K562 (cell line): ENCODE data around the gene TEAD4. TPM values are rescaled to one million over a fixed set of nuclear protein-coding genes. Genes with fewer than 3 reads are reported as not detected.

ENCODE experiments used
- ATAC-seq: fragments of 200-7000 bp; cut with Tn5 transposase; 3 replicates; pipeline ENCODE4 v1.9.1; 2020; ENCODE audit warnings: moderate library complexity
- BruUV-seq: library from RNA; stranded (reverse); fragments of 400-500 nt; replicated peaks from 2 replicates; lab custom pipeline; 2021; lab: Mats Ljungman, UMichigan
- CTCF ChIA-PET: fragments of 300-600 bp; formaldehyde crosslinking; extraction: SDS; loops from one replicate; lab custom pipeline; 2021; ENCODE audit warnings: low intra/inter-chr PET ratio; lab: Yijun Ruan, JAX
- POLR2A ChIA-PET: fragments of 300-600, 350-650 bp; sonication (Branson Sonifier 250); formaldehyde crosslinking; extraction: SDS; loops from one replicate; lab custom pipeline; 2021; ENCODE audit warnings: antibody characterized with exemption, inconsistent platforms; lab: Yijun Ruan, JAX
- DNase-seq, 4 experiments: peaks; one replicate each; pipeline versions ENCODE4 v3.0.0 to v3.0.0-alpha.2; 2011 to 2018; ENCODE audit warnings: low spot score in 3 of 4, mixed read lengths in 3 of 4; ENCODE audit errors: extremely low read depth in 1 of 4
- FAIRE-seq: peaks from 2 replicates; lab custom pipeline; 2011; peaks lifted over from hg19 to GRCh38; lab: Jason Lieb, UNC
- H2AFZ ChIP-seq: 2 replicates; pipeline ENCODE4 v1.6.0; 2011; ENCODE audit warnings: low read depth, low read length, control low read depth, inconsistent platforms
- H3K27ac ChIP-seq: fragments of 200-600 bp; 3 replicates; pipeline ENCODE4 v1.8.0; 2011; ENCODE audit warnings: low read depth, mild to moderate bottlenecking, control low read depth, inconsistent platforms, low read length, moderate library complexity, mixed read lengths; ENCODE audit errors: extremely low read depth
- H3K27me3 ChIP-seq, 2 experiments: fragments of 300-600 bp in 1 of 2; 2 replicates in 1 of 2; 3 replicates in 1 of 2; pipeline versions ENCODE4 v1.6.0 to v1.8.0; 2011; ENCODE audit warnings: inconsistent platforms in 2 of 2, low read length in 2 of 2, mild to moderate bottlenecking in 1 of 2, mixed read lengths in 1 of 2, moderate library complexity in 1 of 2; ENCODE audit not compliant: control insufficient read depth in 2 of 2, insufficient read depth in 2 of 2
- H3K36me3 ChIP-seq: fragments of 300-600 bp; 3 replicates; pipeline ENCODE4 v1.8.0; 2011; ENCODE audit warnings: mild to moderate bottlenecking, low read length, inconsistent platforms; ENCODE audit not compliant: control insufficient read depth, insufficient read depth
- H3K4me1 ChIP-seq, 2 experiments: fragments of 200-600 bp in 1 of 2; replicated peaks in 1 of 2; 2 replicates in 1 of 2; 3 replicates in 1 of 2; pipeline versions ENCODE4 v1.5.1 to v1.8.0; 2011; ENCODE audit warnings: inconsistent platforms in 2 of 2, low read length in 2 of 2, mild to moderate bottlenecking in 1 of 2, mixed read lengths in 1 of 2, moderate library complexity in 1 of 2; ENCODE audit not compliant: control insufficient read depth in 2 of 2, insufficient read depth in 2 of 2
- H3K4me2 ChIP-seq: 2 replicates; pipeline ENCODE4 v1.6.1; 2011; ENCODE audit warnings: low read length, control low read depth, inconsistent platforms, mixed read lengths; ENCODE audit not compliant: insufficient read depth
- H3K4me3 ChIP-seq: fragments of 200-600 bp; sonication (generic), shearing (Covaris generic); 2 replicates; pipeline ENCODE4 v1.5.1; 2016; ENCODE audit warnings: control low read depth, inconsistent platforms
- H3K79me2 ChIP-seq: fragments of 200-600 bp; 3 replicates; pipeline ENCODE4 v1.8.0; 2011; ENCODE audit warnings: low read length, inconsistent platforms; ENCODE audit not compliant: control insufficient read depth, insufficient read depth
- H3K9ac ChIP-seq, 2 experiments: 2 replicates each; pipeline versions ENCODE4 v1.6.0 to v1.6.1; 2011; ENCODE audit warnings: low read depth in 2 of 2, low read length in 2 of 2, control low read depth in 1 of 2, inconsistent platforms in 1 of 2, mild to moderate bottlenecking in 1 of 2, mixed read lengths in 1 of 2; ENCODE audit not compliant: insufficient read depth in 1 of 2
- H3K9me1 ChIP-seq: one replicate; pipeline ENCODE4 v1.6.0; 2011; ENCODE audit warnings: inconsistent platforms, mild to moderate bottlenecking, low read length, moderate library complexity; ENCODE audit not compliant: control insufficient read depth, insufficient read depth
- H3K9me3 ChIP-seq: replicated peaks from 2 replicates; pipeline ENCODE4 v1.5.1; 2011; ENCODE audit warnings: low read depth, low read length, inconsistent platforms; ENCODE audit not compliant: control insufficient read depth, insufficient read depth
- H4K20me1 ChIP-seq: replicated peaks from 2 replicates; pipeline ENCODE4 v1.6.1; 2011; ENCODE audit warnings: low read length, inconsistent platforms, mixed read lengths; ENCODE audit not compliant: control insufficient read depth, insufficient read depth
- ATF3 ChIP-seq, 2 experiments: fragments of 450-650 bp in 1 of 2; sonication (generic) in 1 of 2; formaldehyde crosslinking in 1 of 2; IDR thresholded peaks in 1 of 2; conservative IDR thresholded peaks in 1 of 2; 2 replicates each; pipeline versions ENCODE4 v1.6.1 to v1.8.1; 2016 to 2023; ENCODE audit warnings: mild to moderate bottlenecking in 2 of 2, moderate library complexity in 2 of 2, inconsistent platforms in 1 of 2, missing genetic modification reagents in 1 of 2
- CREB1 ChIP-seq, 2 experiments: sonication (generic) in 1 of 2; formaldehyde crosslinking in 1 of 2; IDR thresholded peaks; 2 replicates each; pipeline versions ENCODE4 v1.6.1 to v1.8.0; 2012 to 2022; ENCODE audit warnings: inconsistent platforms in 1 of 2, mild to moderate bottlenecking in 1 of 2, missing genetic modification reagents in 1 of 2, moderate library complexity in 1 of 2
- DEAF1 ChIP-seq: fragments of 450-650 bp; formaldehyde crosslinking; IDR thresholded peaks from 2 replicates; pipeline ENCODE4 v1.4.0; 2020; ENCODE audit warnings: mild to moderate bottlenecking, moderate library complexity
- MAFG ChIP-seq: fragments of 450-650 bp; conservative IDR thresholded peaks from 2 replicates; pipeline ENCODE4 v1.6.1; 2016; ENCODE audit warnings: missing genetic modification characterization, missing compliant biosample characterization
- MBD2 ChIP-seq: sonication (generic); IDR thresholded peaks from 2 replicates; pipeline ENCODE4 v1.6.1; 2016; ENCODE audit warnings: low read depth, borderline replicate concordance
- MEF2D ChIP-seq: conservative IDR thresholded peaks from 2 replicates; pipeline ENCODE4 v1.6.1; 2016; ENCODE audit warnings: low read depth, missing genetic modification characterization, missing compliant biosample characterization
- RAD21 ChIP-seq, 2 experiments: fragments of 250-450 bp in 1 of 2; fragments of 450-650 bp in 1 of 2; sonication (Bioruptor Pico) in 1 of 2; formaldehyde crosslinking in 1 of 2; IDR thresholded peaks in 1 of 2; conservative IDR thresholded peaks in 1 of 2; 2 replicates each; pipeline versions ENCODE4 v1.4.0 to v1.8.0; 2020 to 2022; ENCODE audit warnings: mild to moderate bottlenecking in 2 of 2, moderate library complexity in 1 of 2
- RB1 ChIP-seq: fragments of 450-650 bp; IDR thresholded peaks from 2 replicates; pipeline ENCODE4 v1.6.1; 2017; ENCODE audit warnings: low read depth, mild to moderate bottlenecking
- RBM34 ChIP-seq: fragments of 200-400 bp; formaldehyde crosslinking; IDR thresholded peaks from 2 replicates; pipeline ENCODE4 v1.6.1; 2018; ENCODE audit warnings: low read length, borderline replicate concordance; ENCODE audit not compliant: insufficient read depth
- SMC3 ChIP-seq: conservative IDR thresholded peaks from 2 replicates; pipeline ENCODE4 v1.6.1; 2011; ENCODE audit warnings: low read depth, low read length, improper control_type of control experiment; ENCODE audit not compliant: insufficient read depth
- WHSC1 ChIP-seq: IDR thresholded peaks from one replicate; pipeline ENCODE4 v1.6.1; 2012; ENCODE audit warnings: low read length, control low read depth, inconsistent platforms
- XRCC5 ChIP-seq: fragments of 200-400 bp; formaldehyde crosslinking; IDR thresholded peaks from 2 replicates; pipeline ENCODE4 v1.6.1; 2017; ENCODE audit warnings: low read depth, mild to moderate bottlenecking, low read length
- YY1 ChIP-seq, 3 experiments: IDR thresholded peaks; 2 replicates each; pipeline ENCODE4 v1.6.1; 2011; ENCODE audit warnings: low read length in 2 of 3, mild to moderate bottlenecking in 2 of 3, moderate library complexity in 2 of 3, borderline replicate concordance in 1 of 3, control low read depth in 1 of 3, low read depth in 1 of 3; ENCODE audit not compliant: insufficient read depth in 3 of 3, insufficient replicate concordance in 2 of 3, control insufficient read depth in 1 of 3, insufficient read length in 1 of 3; ENCODE audit errors: extremely low read depth in 1 of 3
- ZC3H8 ChIP-seq: fragments of 450-650 bp; IDR thresholded peaks from 2 replicates; pipeline ENCODE4 v1.6.1; 2017
- WGBS: fragments of 100-300 bp; shearing (Covaris generic); methylation state at CpG from one replicate; pipeline ENCODE4 v1.1.6; 2016; ENCODE audit warnings: low coverage, mixed read lengths; ENCODE audit not compliant: insufficient coverage; ENCODE audit errors: missing lambda C conversion rate; 5-methylcytosine and 5-hydroxymethylcytosine counted together
- in situ Hi-C: fragments of 300-500 bp; cut with MboI; formaldehyde crosslinking; loops from 4 replicates; pipeline ENCODE4 v1.15.0; 2018; ENCODE audit warnings: inconsistent platforms, mixed read lengths
- intact Hi-C: fragments of 100-400 bp; cut with micrococcal nuclease; formaldehyde crosslinking; loops from 2 replicates; pipeline ENCODE4 v1.14.2; 2022
- polyA plus RNA-seq, 8 experiments: library from polyadenylated mRNA; depleted of rRNA in 4 of 8; stranded (reverse) in 5 of 8; unstranded in 3 of 8; fragments of >200 nt; fragmentation: Nextera tagmentation in 2 of 8; fragmentation: Illumina TruSeq in 1 of 8; extraction: Ambion mirVana in 2 of 8; extraction: Trizol in 1 of 8; gene quantifications; 2 replicates each; pipeline versions ENCODE4 v1.2.1 to v1.2.3, GENCODE V29; 2011 to 2014; ENCODE audit warnings: inconsistent platforms in 1 of 8, missing spikeins in 1 of 8
- total RNA-seq, 7 experiments: library from RNA; depleted of rRNA in 6 of 7; stranded (reverse); fragments of >200 nt in 6 of 7; fragmentation: Illumina TruSeq in 2 of 7; extraction: Trizol in 2 of 7; gene quantifications; 2 replicates each; pipeline versions ENCODE4 v1.2.1 to v1.2.3, GENCODE V29; 2011 to 2021; ENCODE audit warnings: low replicate concordance in 1 of 7

Gene TEAD4
- total and polyA plus RNA-seq, 9 of the 15 experiments (the other 6 are each of a cell fraction or from before 2014, with no cell fraction given) = 0.82 to 40.0 (median 17.0) TPM

- no peak overlapping the region for H3K9ac ChIP-seq
- ChIA-PET CTCF (no interaction called here), POLR2A (interaction anchor here (0.7 to 1.1 kb wide), 3 partner anchors 13 to 93 kb away, joined by 3 read pairs; no protein-coding TSS in a partner anchor)
- no peaks in the 10 kb centered on the region for H3K36me3 ChIP-seq
- H3K27ac ChIP-seq = no peak overlapping the region
- H3K27me3 ChIP-seq = peaks cover 9 to 10% of the 10 kb centered on the region in 2 experiments
- 6% methylated on average over 12 of the region's 13 CpGs for WGBS
- no peak overlapping the region for H3K4me3 ChIP-seq
- BruUV-seq = no TSS peak
- no peaks in the 10 kb centered on the region for H3K9me1 ChIP-seq
- intact Hi-C loops (loop anchor here (1.0 to 10.0 kb wide), 3 partner anchors 59 to 201 kb away; no protein-coding TSS in a partner anchor), in situ Hi-C loops (no loop called here)
- DNase-seq (peak; percentile 74 to 81 (median 76)), ATAC-seq (peak; percentile 88), FAIRE-seq (peak; percentile 93)
- no peaks in the 10 kb centered on the region; the same call in 1 of the 2 replicates for H4K20me1 ChIP-seq
- H2AFZ ChIP-seq = no peak overlapping the region
- H3K79me2 ChIP-seq = no peaks in the 10 kb centered on the region
- no peak overlapping the region for H3K4me2 ChIP-seq
- peaks cover 2 to 19% of the 10 kb centered on the region in 2 experiments; a peak in 3 of 5 replicates for H3K4me1 ChIP-seq
- H3K9me3 ChIP-seq = no peaks in the 10 kb centered on the region
- no peak for TF ChIP-seq ZC3H8
- no peak for TF ChIP-seq MAFG (tag)
- TF ChIP-seq RAD21 (CRISPR knock-in tag; conservative IDR thresholded peaks at IDR 0.05 in 1 of 2, IDR thresholded peaks at IDR 0.05 in 1 of 2) = peak; percentile 45 to 73
- TF ChIP-seq SMC3 = peak; percentile 60
- TF ChIP-seq MEF2D = no peak
- no peak for TF ChIP-seq WHSC1
- no peak for TF ChIP-seq MBD2
- peak; percentile 72 for TF ChIP-seq XRCC5
- TF ChIP-seq RBM34 = no peak
- TF ChIP-seq YY1 (IDR thresholded peaks at IDR 0.05; ENCODE audit: borderline replicate concordance in 1 of 3, control insufficient read depth in 1 of 3, extremely low read depth in 1 of 3, insufficient read depth in 3 of 3, insufficient read length in 1 of 3, insufficient replicate concordance in 2 of 3, low read depth in 1 of 3, low read length in 2 of 3) = peak in 1 of 3 experiments; percentile 35
- 0 out of 2 replicates have a peak, but pooled peaks have one; percentile 17 for TF ChIP-seq CREB1 (IDR thresholded peaks at IDR 0.05)
- TF ChIP-seq CREB1 (CRISPR knock-in tag; IDR thresholded peaks at IDR 0.05) = no peak
- peak; percentile 46; the same call in 1 of the 2 replicates for TF ChIP-seq RB1
- TF ChIP-seq ATF3 (IDR thresholded peaks at IDR 0.05) = peak; percentile 24; the same call in 1 of the 2 replicates
- TF ChIP-seq ATF3 (CRISPR knock-in tag; conservative IDR thresholded peaks at IDR 0.05) = no peak
- peak; percentile 50 for TF ChIP-seq DEAF1
These were observed 114.4 kb downstream of the TEAD4 start for GRCh38 chr12:3073438-3074250.
